ENCODE measurements around the gene RIPK3.

Gene RIPK3

GRCh38 chr14:24340606-24341005 is 815 bp upstream of the RIPK3 start:
- no peak for TF ChIP-seq REST (IDR thresholded peaks at IDR 0.05; ENCODE audit: insufficient read depth in 1 of 2, low read depth in 2 of 2, low read length in 2 of 2)
- no peak for TF ChIP-seq FOXP2 (optimal IDR thresholded peaks at IDR 0.05; ENCODE audit: borderline replicate concordance, extremely low read depth, extremely low read length, insufficient read depth)
- no peak for TF ChIP-seq SIN3A (IDR thresholded peaks at IDR 0.05; ENCODE audit: borderline replicate concordance, insufficient read depth, low read length)
- TF ChIP-seq TAF1 (IDR thresholded peaks at IDR 0.05; ENCODE audit: borderline replicate concordance, insufficient read depth, low read length): no peak
- no peak for TF ChIP-seq POLR2AphosphoS5 (IDR thresholded peaks at IDR 0.05; ENCODE audit: low read depth, low read length)

GRCh38 chr14:24338843-24339242 is 948 bp downstream of the RIPK3 start:
- no peak for TF ChIP-seq FOXP2 (optimal IDR thresholded peaks at IDR 0.05; ENCODE audit: borderline replicate concordance, extremely low read depth, extremely low read length, insufficient read depth)
- no peak for TF ChIP-seq REST (IDR thresholded peaks at IDR 0.05; ENCODE audit: insufficient read depth in 1 of 2, low read depth in 2 of 2, low read length in 2 of 2)
- TF ChIP-seq TAF1 (IDR thresholded peaks at IDR 0.05; ENCODE audit: borderline replicate concordance, insufficient read depth, low read length): no peak
- no peak for TF ChIP-seq POLR2AphosphoS5 (IDR thresholded peaks at IDR 0.05; ENCODE audit: low read depth, low read length)
- no peak for TF ChIP-seq SIN3A (IDR thresholded peaks at IDR 0.05; ENCODE audit: borderline replicate concordance, insufficient read depth, low read length)

- no peak for TF ChIP-seq FOXP2 (optimal IDR thresholded peaks at IDR 0.05; ENCODE audit: borderline replicate concordance, extremely low read depth, extremely low read length, insufficient read depth)
- no peak for TF ChIP-seq POLR2AphosphoS5 (IDR thresholded peaks at IDR 0.05; ENCODE audit: low read depth, low read length)
- no peak for TF ChIP-seq REST (IDR thresholded peaks at IDR 0.05; ENCODE audit: insufficient read depth in 1 of 2, low read depth in 2 of 2, low read length in 2 of 2)
- TF ChIP-seq SIN3A (IDR thresholded peaks at IDR 0.05; ENCODE audit: borderline replicate concordance, insufficient read depth, low read length): no peak
- no peak for TF ChIP-seq TAF1 (IDR thresholded peaks at IDR 0.05; ENCODE audit: borderline replicate concordance, insufficient read depth, low read length)
These were observed 2.0 kb downstream of the RIPK3 start for GRCh38 chr14:24337824-24338175.

- no peak for TF ChIP-seq SIN3A (IDR thresholded peaks at IDR 0.05; ENCODE audit: borderline replicate concordance, insufficient read depth, low read length)
- TF ChIP-seq TAF1 (IDR thresholded peaks at IDR 0.05; ENCODE audit: borderline replicate concordance, insufficient read depth, low read length): no peak
These were observed 2.5 kb downstream of the RIPK3 start for GRCh38 chr14:24337144-24337823.

- TF ChIP-seq FOXP2 (optimal IDR thresholded peaks at IDR 0.05; ENCODE audit: borderline replicate concordance, extremely low read depth, extremely low read length, insufficient read depth): no peak
- no peak for TF ChIP-seq POLR2AphosphoS5 (IDR thresholded peaks at IDR 0.05; ENCODE audit: low read depth, low read length)
- TF ChIP-seq SIN3A (IDR thresholded peaks at IDR 0.05; ENCODE audit: borderline replicate concordance, insufficient read depth, low read length): no peak
- TF ChIP-seq TAF1 (IDR thresholded peaks at IDR 0.05; ENCODE audit: borderline replicate concordance, insufficient read depth, low read length): no peak
- TF ChIP-seq REST (IDR thresholded peaks at IDR 0.05; ENCODE audit: insufficient read depth in 1 of 2, low read depth in 2 of 2, low read length in 2 of 2): no peak
These were observed 4.2 kb downstream of the RIPK3 start for GRCh38 chr14:24335461-24336171.
